ENCODE data around the gene HACE1.
"Not testable (repeated sequence)": the region's sequence is repeated elsewhere in the genome, so short reads cannot be mapped to it uniquely, and the experiment has no call there.

Gene HACE1

GRCh38 chr6:104881964-104882668 is 22.4 kb upstream of the HACE1 start:
- H3K27me3 ChIP-seq (ENCODE audit: insufficient read depth, low read length, poor library complexity) = no peaks in the 10 kb centered on the region
- H3K79me2 ChIP-seq (ENCODE audit: control insufficient read depth, insufficient read depth, low read length) = no peaks in the 10 kb centered on the region
- H4K5ac ChIP-seq (ENCODE audit: low read length) = no peak overlapping the region
- no peak overlapping the region for H3K9ac ChIP-seq (ENCODE audit: low read length)
- no peak overlapping the region for H3K27ac ChIP-seq (ENCODE audit: low read depth, low read length)
- no peak overlapping the region for H3K4me2 ChIP-seq (ENCODE audit: low read length)
- H3K79me1 ChIP-seq (ENCODE audit: low read length) = no peaks in the 10 kb centered on the region
- DNase-seq = no peak
- no peak overlapping the region for H4K8ac ChIP-seq (ENCODE audit: low read depth, low read length)
- no peak overlapping the region for H3K18ac ChIP-seq (ENCODE audit: low read length)
- H3K4me1 ChIP-seq (ENCODE audit: control insufficient read depth, low read depth, low read length) = no peaks in the 10 kb centered on the region
- no peak overlapping the region for H2AK5ac ChIP-seq (ENCODE audit: low read length)
- no peak overlapping the region for H2BK5ac ChIP-seq (ENCODE audit: low read length)
- no peak overlapping the region for H3K4ac ChIP-seq (ENCODE audit: low read depth, low read length)
- no peak overlapping the region for H2BK120ac ChIP-seq (ENCODE audit: low read depth, low read length)
- WGBS (ENCODE audit: extremely low coverage, insufficient coverage, low lambda C conversion rate) = no CpG with 5 or more reads among the region's 3 CpGs
- no peak overlapping the region for H3K4me3 ChIP-seq (ENCODE audit: low read length)
- H3K56ac ChIP-seq (ENCODE audit: low read length) = no peak overlapping the region
- H2BK15ac ChIP-seq (replicated peaks; ENCODE audit: low read depth) = no peak overlapping the region
- H3K36me3 ChIP-seq (ENCODE audit: control insufficient read depth, insufficient read depth, low read length) = no peaks in the 10 kb centered on the region
- H3K23ac ChIP-seq (ENCODE audit: low read length) = no peak overlapping the region

GRCh38 chr6:104862456-104862855 is 2.7 kb upstream of the HACE1 start:
- no peak overlapping the region for H3K4me3 ChIP-seq (ENCODE audit: low read length)
- H4K8ac ChIP-seq (ENCODE audit: low read depth, low read length) = no peak overlapping the region
- no peaks in the 10 kb centered on the region for H3K4me1 ChIP-seq (ENCODE audit: control insufficient read depth, low read depth, low read length)
- H3K23ac ChIP-seq (ENCODE audit: low read length) = no peak overlapping the region
- no peak overlapping the region for H3K56ac ChIP-seq (ENCODE audit: low read length)
- H3K27ac ChIP-seq (ENCODE audit: low read depth, low read length) = no peak overlapping the region
- no peak overlapping the region for H2BK5ac ChIP-seq (ENCODE audit: low read length)
- DNase-seq = no peak
- H3K79me2 ChIP-seq (ENCODE audit: control insufficient read depth, insufficient read depth, low read length) = peaks cover 6% of the 10 kb centered on the region
- H2AK5ac ChIP-seq (ENCODE audit: low read length) = no peak overlapping the region
- H2BK15ac ChIP-seq (replicated peaks; ENCODE audit: low read depth) = no peak overlapping the region
- no peak overlapping the region for H3K4me2 ChIP-seq (ENCODE audit: low read length)
- peaks cover 4% of the 10 kb centered on the region for H3K79me1 ChIP-seq (ENCODE audit: low read length)
- H2BK120ac ChIP-seq (ENCODE audit: low read depth, low read length) = no peak overlapping the region
- H3K9ac ChIP-seq (ENCODE audit: low read length) = no peak overlapping the region
- H3K36me3 ChIP-seq (ENCODE audit: control insufficient read depth, insufficient read depth, low read length) = no peaks in the 10 kb centered on the region
- WGBS (ENCODE audit: extremely low coverage, insufficient coverage, low lambda C conversion rate) = no CpG with 5 or more reads among the region's 3 CpGs
- H3K18ac ChIP-seq (ENCODE audit: low read length) = no peak overlapping the region
- H4K5ac ChIP-seq (ENCODE audit: low read length) = no peak overlapping the region
- H3K4ac ChIP-seq (ENCODE audit: low read depth, low read length) = no peak overlapping the region
- H3K27me3 ChIP-seq (ENCODE audit: insufficient read depth, low read length, poor library complexity) = no peaks in the 10 kb centered on the region

- no peak overlapping the region for H2AK5ac ChIP-seq (ENCODE audit: low read length)
- no peaks in the 10 kb centered on the region for H3K27me3 ChIP-seq (ENCODE audit: insufficient read depth, low read length, poor library complexity)
- peaks cover 6% of the 10 kb centered on the region for H3K79me2 ChIP-seq (ENCODE audit: control insufficient read depth, insufficient read depth, low read length)
- no peak overlapping the region for H2BK5ac ChIP-seq (ENCODE audit: low read length)
- H3K18ac ChIP-seq (ENCODE audit: low read length) = no peak overlapping the region
- H3K36me3 ChIP-seq (ENCODE audit: control insufficient read depth, insufficient read depth, low read length) = no peaks in the 10 kb centered on the region
- H3K56ac ChIP-seq (ENCODE audit: low read length) = no peak overlapping the region
- H3K23ac ChIP-seq (ENCODE audit: low read length) = no peak overlapping the region
- H3K4ac ChIP-seq (ENCODE audit: low read depth, low read length) = no peak overlapping the region
- no peak overlapping the region for H3K4me2 ChIP-seq (ENCODE audit: low read length)
- H3K79me1 ChIP-seq (ENCODE audit: low read length) = peaks cover 4% of the 10 kb centered on the region
- H3K4me1 ChIP-seq (ENCODE audit: control insufficient read depth, low read depth, low read length) = no peaks in the 10 kb centered on the region
- WGBS (ENCODE audit: extremely low coverage, insufficient coverage, low lambda C conversion rate) = no CpG with 5 or more reads among the region's 2 CpGs
- H2BK120ac ChIP-seq (ENCODE audit: low read depth, low read length) = no peak overlapping the region
- no peak overlapping the region for H4K8ac ChIP-seq (ENCODE audit: low read depth, low read length)
- DNase-seq = no peak
- H3K27ac ChIP-seq (ENCODE audit: low read depth, low read length) = no peak overlapping the region
- H4K5ac ChIP-seq (ENCODE audit: low read length) = no peak overlapping the region
- H3K9ac ChIP-seq (ENCODE audit: low read length) = no peak overlapping the region
- no peak overlapping the region for H2BK15ac ChIP-seq (replicated peaks; ENCODE audit: low read depth)
- H3K4me3 ChIP-seq (ENCODE audit: low read length) = no peak overlapping the region
These were observed 502 bp upstream of the HACE1 start for GRCh38 chr6:104860221-104860620.

- H3K79me2 ChIP-seq (ENCODE audit: control insufficient read depth, insufficient read depth, low read length) = peaks cover 6% of the 10 kb centered on the region
- H3K79me1 ChIP-seq (ENCODE audit: low read length) = peaks cover 4% of the 10 kb centered on the region
- H3K27ac ChIP-seq (ENCODE audit: low read depth, low read length) = no peak overlapping the region
- H3K36me3 ChIP-seq (ENCODE audit: control insufficient read depth, insufficient read depth, low read length) = no peaks in the 10 kb centered on the region
- no peaks in the 10 kb centered on the region for H3K27me3 ChIP-seq (ENCODE audit: insufficient read depth, low read length, poor library complexity)
- H3K18ac ChIP-seq (ENCODE audit: low read length) = no peak overlapping the region
- H3K23ac ChIP-seq (ENCODE audit: low read length) = no peak overlapping the region
- no peak overlapping the region for H3K4ac ChIP-seq (ENCODE audit: low read depth, low read length)
- H3K4me3 ChIP-seq (ENCODE audit: low read length) = peak overlapping the region; percentile 54
- H2BK120ac ChIP-seq (ENCODE audit: low read depth, low read length) = no peak overlapping the region
- no CpG with 5 or more reads among the region's 3 CpGs for WGBS (ENCODE audit: extremely low coverage, insufficient coverage, low lambda C conversion rate)
- DNase-seq = peak; percentile 11
- no peak overlapping the region for H4K5ac ChIP-seq (ENCODE audit: low read length)
- H3K4me2 ChIP-seq (ENCODE audit: low read length) = peak overlapping the region; percentile 97
- no peak overlapping the region for H4K8ac ChIP-seq (ENCODE audit: low read depth, low read length)
- H2AK5ac ChIP-seq (ENCODE audit: low read length) = no peak overlapping the region
- H3K4me1 ChIP-seq (ENCODE audit: control insufficient read depth, low read depth, low read length) = no peaks in the 10 kb centered on the region
- peak overlapping the region; percentile 83 for H3K9ac ChIP-seq (ENCODE audit: low read length)
- peak overlapping the region; percentile 93 for H3K56ac ChIP-seq (ENCODE audit: low read length)
- no peak overlapping the region for H2BK15ac ChIP-seq (replicated peaks; ENCODE audit: low read depth)
- H2BK5ac ChIP-seq (ENCODE audit: low read length) = no peak overlapping the region
These were observed 1.1 kb downstream of the HACE1 start for GRCh38 chr6:104858642-104859041.

DNA sequence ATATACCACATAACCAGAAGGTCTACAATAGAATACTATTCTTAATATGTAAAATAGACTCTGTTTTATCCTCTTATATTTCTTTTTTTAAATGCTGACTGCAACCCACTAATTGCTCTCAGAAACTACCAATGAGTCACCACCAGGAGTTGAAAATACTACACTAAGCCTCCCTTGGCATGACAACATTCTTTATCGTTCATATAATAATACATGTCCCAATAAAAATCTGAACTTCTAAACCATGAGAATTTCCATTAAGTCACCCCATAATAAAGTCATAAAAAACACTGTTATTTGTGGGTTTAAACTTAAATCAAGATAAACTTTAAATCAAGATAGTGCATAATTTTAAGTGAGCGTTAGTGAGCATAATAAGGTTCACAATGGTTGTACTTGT is 4.2 kb downstream of the HACE1 start:
- Histone ChIP-seq H3K4me3 (ENCODE audit: low read length) (no peak overlapping the region), H3K27ac (ENCODE audit: low read depth, low read length) (no peak overlapping the region), H2BK120ac (ENCODE audit: low read depth, low read length) (no peak overlapping the region), H4K5ac (ENCODE audit: low read length) (no peak overlapping the region), H3K79me1 (ENCODE audit: low read length) (peaks cover 4% of the 10 kb centered on the region), H3K4me2 (ENCODE audit: low read length) (no peak overlapping the region), H3K56ac (ENCODE audit: low read length) (no peak overlapping the region), H3K18ac (ENCODE audit: low read length) (no peak overlapping the region), H2BK5ac (ENCODE audit: low read length) (no peak overlapping the region), H3K9ac (ENCODE audit: low read length) (no peak overlapping the region), H2BK15ac (replicated peaks; ENCODE audit: low read depth) (no peak overlapping the region), H3K27me3 (ENCODE audit: insufficient read depth, low read length, poor library complexity) (no peaks in the 10 kb centered on the region), H2AK5ac (ENCODE audit: low read length) (no peak overlapping the region), H4K8ac (ENCODE audit: low read depth, low read length) (no peak overlapping the region), H3K4ac (ENCODE audit: low read depth, low read length) (no peak overlapping the region), H3K23ac (ENCODE audit: low read length) (no peak overlapping the region), H3K4me1 (ENCODE audit: control insufficient read depth, low read depth, low read length) (no peaks in the 10 kb centered on the region), H3K79me2 (ENCODE audit: control insufficient read depth, insufficient read depth, low read length) (peaks cover 6% of the 10 kb centered on the region), H3K36me3 (ENCODE audit: control insufficient read depth, insufficient read depth, low read length) (no peaks in the 10 kb centered on the region)
- no peak for DNase-seq
- 100% methylated on average over 1 of the region's 2 CpGs for WGBS (ENCODE audit: extremely low coverage, insufficient coverage, low lambda C conversion rate)

DNA sequence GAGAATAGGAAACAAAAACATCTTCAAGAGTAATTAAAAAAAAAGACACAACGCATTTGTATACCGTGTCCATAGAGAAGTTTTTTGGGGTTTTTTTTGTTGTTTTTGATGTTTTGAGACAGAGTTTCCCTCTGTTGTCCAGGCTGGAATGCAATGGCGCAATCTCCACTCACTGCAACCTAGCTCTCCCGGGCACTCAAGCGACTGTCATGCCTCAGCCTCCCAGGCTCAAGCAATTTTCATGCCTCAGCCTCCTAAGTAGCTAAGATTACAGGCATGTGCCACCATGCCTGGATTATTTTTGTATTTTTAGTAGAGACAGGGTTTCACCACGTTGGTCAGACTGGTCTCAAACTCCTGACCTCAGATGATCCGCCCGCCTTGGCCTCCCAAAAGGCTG is 12.0 kb downstream of the HACE1 start:
- H3K36me3 ChIP-seq (ENCODE audit: control insufficient read depth, insufficient read depth, low read length) = not testable (repeated sequence)

More for the DNA sequence above, 12.0 kb downstream of the HACE1 start:
- H3K4me1 ChIP-seq (ENCODE audit: control insufficient read depth, low read depth, low read length); H4K5ac ChIP-seq (ENCODE audit: low read length); H3K79me2 ChIP-seq (ENCODE audit: control insufficient read depth, insufficient read depth, low read length); H3K23ac ChIP-seq (ENCODE audit: low read length); H3K4me3 ChIP-seq (ENCODE audit: low read length); H3K4ac ChIP-seq (ENCODE audit: low read depth, low read length); H3K18ac ChIP-seq (ENCODE audit: low read length); DNase-seq; H3K27ac ChIP-seq (ENCODE audit: low read depth, low read length); H3K79me1 ChIP-seq (ENCODE audit: low read length); H2BK120ac ChIP-seq (ENCODE audit: low read depth, low read length); H2BK5ac ChIP-seq (ENCODE audit: low read length); H4K8ac ChIP-seq (ENCODE audit: low read depth, low read length); H3K56ac ChIP-seq (ENCODE audit: low read length); H2AK5ac ChIP-seq (ENCODE audit: low read length); H2BK15ac ChIP-seq (replicated peaks; ENCODE audit: low read depth); H3K9ac ChIP-seq (ENCODE audit: low read length); H3K4me2 ChIP-seq (ENCODE audit: low read length); H3K27me3 ChIP-seq (ENCODE audit: insufficient read depth, low read length, poor library complexity): not testable (repeated sequence)
- WGBS (ENCODE audit: extremely low coverage, insufficient coverage, low lambda C conversion rate) = no CpG with 5 or more reads among the region's 8 CpGs
